ENCODE measurements around the gene CEBPB.

- TF ChIP-seq CTCF (IDR thresholded peaks at IDR 0.05) (no peak), POLR2A (IDR thresholded peaks at IDR 0.05) (no peak), EP300 (IDR thresholded peaks at IDR 0.05) (no peak)
These were observed 16.4 kb downstream of the CEBPB start for GRCh38 chr20:50207026-50207425.
